ENCODE data around the gene DDX41.
"Not testable (repeated sequence)": the region's sequence is repeated elsewhere in the genome, so short reads cannot be mapped to it uniquely, and the experiment has no call there.

The DDX41 gene

DNA sequence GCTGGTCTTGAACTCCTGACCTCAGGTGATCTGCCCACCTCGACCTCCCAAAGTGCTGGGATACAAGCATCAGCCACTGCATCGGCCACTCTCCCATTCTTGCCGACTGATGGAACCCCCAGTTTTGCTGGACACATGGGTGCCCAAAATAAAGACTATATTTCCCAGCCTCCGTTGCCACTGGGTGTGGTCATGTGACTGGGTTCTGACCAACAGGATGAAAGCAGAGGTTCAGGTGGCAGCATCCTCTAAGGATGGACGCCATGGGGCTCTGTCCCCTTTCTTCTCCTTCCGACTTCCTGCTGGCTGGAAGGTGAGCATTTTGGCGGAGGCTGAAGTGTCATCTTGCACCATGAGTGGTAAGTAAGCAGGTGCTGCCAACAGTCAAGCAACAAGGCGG, 29.6 kb downstream of the DDX41 start:
- peaks cover 6% of the 10 kb centered on the region for H3F3A ChIP-seq (ENCODE audit: insufficient read depth, low read length)
- no peaks in the 10 kb centered on the region for H3K79me2 ChIP-seq (ENCODE audit: low read length)
- no peak overlapping the region for H3K4me2 ChIP-seq (ENCODE audit: low read depth, low read length)
- no peaks in the 10 kb centered on the region for H3K9me2 ChIP-seq (replicated peaks; ENCODE audit: insufficient read depth, low read length)
- no peak overlapping the region for H3K4me3 ChIP-seq (ENCODE audit: low read length)
- H3K36me3 ChIP-seq (replicated peaks; ENCODE audit: insufficient read depth, low read length) = no peaks in the 10 kb centered on the region
- DNase-seq = no peak
- H4K20me1 ChIP-seq (ENCODE audit: insufficient read depth, low read length) = no peaks in the 10 kb centered on the region
- no peaks in the 10 kb centered on the region for H3K27me3 ChIP-seq (replicated peaks; ENCODE audit: insufficient read depth, low read length)
- H3K27ac ChIP-seq (ENCODE audit: low read length) = no peak overlapping the region
- TF ChIP-seq EZH2phosphoT487 (IDR thresholded peaks at IDR 0.05; ENCODE audit: low read length) = no peak
- TF ChIP-seq CTCF (IDR thresholded peaks at IDR 0.05; ENCODE audit: low read length) = no peak
- no peak for TF ChIP-seq EZH2 (optimal IDR thresholded peaks at IDR 0.05; ENCODE audit: low read depth, low read length)
- H2AFZ ChIP-seq (ENCODE audit: low read length) = no peak overlapping the region
- no peaks in the 10 kb centered on the region for H3K9me3 ChIP-seq (replicated peaks; ENCODE audit: insufficient read depth, low read length)
- no peak overlapping the region for H3K9ac ChIP-seq (ENCODE audit: low read length)
- peaks cover 11% of the 10 kb centered on the region; the same call in 1 of the 2 replicates for H3K4me1 ChIP-seq (ENCODE audit: low read length)

- Histone ChIP-seq H3K27me3 (replicated peaks; ENCODE audit: insufficient read depth, low read length) (no peaks in the 10 kb centered on the region), H3K4me3 (ENCODE audit: low read length) (no peak overlapping the region), H3K4me2 (ENCODE audit: low read depth, low read length) (no peak overlapping the region), H3F3A (ENCODE audit: insufficient read depth, low read length) (peaks cover 6% of the 10 kb centered on the region), H2AFZ (ENCODE audit: low read length) (no peak overlapping the region), H3K4me1 (ENCODE audit: low read length) (peaks cover 11% of the 10 kb centered on the region; the same call in 1 of the 2 replicates), H3K9me2 (replicated peaks; ENCODE audit: insufficient read depth, low read length) (no peaks in the 10 kb centered on the region), H3K27ac (ENCODE audit: low read length) (no peak overlapping the region), H3K9me3 (replicated peaks; ENCODE audit: insufficient read depth, low read length) (no peaks in the 10 kb centered on the region), H3K79me2 (ENCODE audit: low read length) (no peaks in the 10 kb centered on the region), H3K9ac (ENCODE audit: low read length) (no peak overlapping the region), H4K20me1 (ENCODE audit: insufficient read depth, low read length) (no peaks in the 10 kb centered on the region), H3K36me3 (replicated peaks; ENCODE audit: insufficient read depth, low read length) (no peaks in the 10 kb centered on the region)
- DNase-seq = no peak
- TF ChIP-seq EZH2 (optimal IDR thresholded peaks at IDR 0.05; ENCODE audit: low read depth, low read length) = no peak
- no peak for TF ChIP-seq CTCF (IDR thresholded peaks at IDR 0.05; ENCODE audit: low read length)
Observed at GRCh38 chr5:177486256-177486655, 30.5 kb downstream of the DDX41 start.

GRCh38 chr5:177485753-177486152, 31.0 kb downstream of the DDX41 start:
- H3K9me2 ChIP-seq (replicated peaks; ENCODE audit: insufficient read depth, low read length); H3K27me3 ChIP-seq (replicated peaks; ENCODE audit: insufficient read depth, low read length); H3K79me2 ChIP-seq (ENCODE audit: low read length); H3K27ac ChIP-seq (ENCODE audit: low read length); H2AFZ ChIP-seq (ENCODE audit: low read length); H3K9me3 ChIP-seq (replicated peaks; ENCODE audit: insufficient read depth, low read length); DNase-seq; H3K4me2 ChIP-seq (ENCODE audit: low read depth, low read length); H3K36me3 ChIP-seq (replicated peaks; ENCODE audit: insufficient read depth, low read length); H4K20me1 ChIP-seq (ENCODE audit: insufficient read depth, low read length); H3K4me3 ChIP-seq (ENCODE audit: low read length); H3K9ac ChIP-seq (ENCODE audit: low read length); H3F3A ChIP-seq (ENCODE audit: insufficient read depth, low read length): not testable (repeated sequence)
- peaks cover 11% of the 10 kb centered on the region; the same call in 1 of the 2 replicates for H3K4me1 ChIP-seq (ENCODE audit: low read length)

- no peak overlapping the region for H3K27ac ChIP-seq (ENCODE audit: low read length)
- H2AFZ ChIP-seq (ENCODE audit: low read length) = no peak overlapping the region
- H3K79me2 ChIP-seq (ENCODE audit: low read length) = no peaks in the 10 kb centered on the region
- H3K9ac ChIP-seq (ENCODE audit: low read length) = no peak overlapping the region
- no peak overlapping the region for H3K4me3 ChIP-seq (ENCODE audit: low read length)
- H3F3A ChIP-seq (ENCODE audit: insufficient read depth, low read length) = peaks cover 4% of the 10 kb centered on the region
- no peak overlapping the region for H3K4me2 ChIP-seq (ENCODE audit: low read depth, low read length)
- TF ChIP-seq CTCF (IDR thresholded peaks at IDR 0.05; ENCODE audit: low read length) (no peak), EZH2phosphoT487 (IDR thresholded peaks at IDR 0.05; ENCODE audit: low read length) (no peak), EZH2 (optimal IDR thresholded peaks at IDR 0.05; ENCODE audit: low read depth, low read length) (no peak)
- no peaks in the 10 kb centered on the region for H3K9me3 ChIP-seq (replicated peaks; ENCODE audit: insufficient read depth, low read length)
- no peaks in the 10 kb centered on the region for H4K20me1 ChIP-seq (ENCODE audit: insufficient read depth, low read length)
- H3K4me1 ChIP-seq (ENCODE audit: low read length) = peaks cover 9% of the 10 kb centered on the region; the same call in 1 of the 2 replicates
- H3K9me2 ChIP-seq (replicated peaks; ENCODE audit: insufficient read depth, low read length) = no peaks in the 10 kb centered on the region
- no peaks in the 10 kb centered on the region for H3K36me3 ChIP-seq (replicated peaks; ENCODE audit: insufficient read depth, low read length)
- no peaks in the 10 kb centered on the region for H3K27me3 ChIP-seq (replicated peaks; ENCODE audit: insufficient read depth, low read length)
- no peak for DNase-seq
Observed at GRCh38 chr5:177484902-177485549, 31.7 kb downstream of the DDX41 start.

Data from MM.1S (cell line).